GM13976 (cell line): ENCODE measurements around the gene BEND6.
A peak's percentile ranks its signal among the peaks of the same experiment; 100 is the strongest.

Source experiments
- DNase-seq: peaks from one replicate; pipeline ENCODE4 v3.0.0; 2012; ENCODE audit warnings: low spot score
- in situ Hi-C: fragments of 300-500 bp; cut with MboI; formaldehyde crosslinking; loops from one replicate; pipeline ENCODE4 v1.12.0; 2022; ENCODE audit warnings: low sequenced_read_pairs, mixed read lengths, inconsistent platforms; ENCODE audit not compliant: unreplicated experiment
- TF ChIP-seq, protein P1 (sequence below): IDR thresholded peaks from 2 replicates; pipeline ENCODE4 v1.5.1; 2012; ENCODE audit warnings: borderline replicate concordance, mild to moderate bottlenecking; ENCODE audit not compliant: insufficient read depth; ENCODE audit errors: extremely low read depth, missing control alignments, control extremely low read depth

The BEND6 gene

DNA sequence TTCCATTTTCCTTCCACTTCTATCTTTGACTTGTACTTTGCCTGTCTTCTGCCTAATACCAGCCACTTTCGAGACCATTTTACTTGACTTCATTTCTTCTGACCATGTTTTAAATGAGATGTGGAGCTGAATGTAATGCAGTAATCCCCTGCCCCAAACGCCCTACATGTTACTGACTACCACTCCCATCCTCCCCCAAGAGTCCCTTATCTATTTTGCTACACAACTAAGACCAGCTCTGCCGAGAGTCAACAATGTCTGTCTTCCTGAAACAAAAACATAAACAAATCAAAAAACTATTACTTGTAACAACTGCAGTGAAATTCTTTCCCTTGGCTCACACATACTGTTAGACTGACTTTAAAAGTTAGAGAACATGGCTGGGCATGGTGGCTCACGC lies 64.5 kb downstream of the BEND6 start:
- in situ Hi-C loops: loop anchor here (25.0 kb wide), 1 partner anchor 107 kb away; no protein-coding TSS in a partner anchor

DNA sequence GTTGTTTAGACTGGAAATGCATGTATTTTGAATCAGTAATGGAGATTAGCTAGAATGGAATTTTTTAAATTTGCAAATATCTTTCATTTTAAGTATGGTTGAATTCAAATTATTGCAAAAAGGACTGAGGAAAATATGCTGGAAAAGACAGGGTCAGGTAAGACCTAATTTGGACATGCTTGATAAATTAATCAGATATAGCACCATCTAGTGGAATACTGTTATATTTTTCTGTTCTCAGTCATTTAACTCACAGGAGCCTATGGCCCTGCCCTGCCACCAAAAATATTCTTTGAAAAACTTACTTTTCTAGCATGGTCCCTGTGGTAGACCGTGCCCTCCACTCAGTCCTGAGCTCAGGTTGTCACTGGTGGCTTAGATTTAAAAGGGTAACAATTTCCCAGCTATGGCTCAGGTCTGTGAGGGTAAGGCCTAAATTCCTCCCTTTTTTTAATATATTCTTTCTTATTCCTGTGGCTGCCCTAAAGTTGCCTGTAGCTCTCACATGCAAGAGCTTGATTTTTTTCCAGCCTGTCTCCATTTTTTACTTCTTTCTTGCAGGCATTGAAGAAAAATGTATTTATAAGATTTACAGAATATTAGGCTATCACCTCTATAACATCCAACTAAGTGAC lies 66.3 kb downstream of the BEND6 start:
- DNase-seq: peak; percentile 60
- TF ChIP-seq, protein P1, sequence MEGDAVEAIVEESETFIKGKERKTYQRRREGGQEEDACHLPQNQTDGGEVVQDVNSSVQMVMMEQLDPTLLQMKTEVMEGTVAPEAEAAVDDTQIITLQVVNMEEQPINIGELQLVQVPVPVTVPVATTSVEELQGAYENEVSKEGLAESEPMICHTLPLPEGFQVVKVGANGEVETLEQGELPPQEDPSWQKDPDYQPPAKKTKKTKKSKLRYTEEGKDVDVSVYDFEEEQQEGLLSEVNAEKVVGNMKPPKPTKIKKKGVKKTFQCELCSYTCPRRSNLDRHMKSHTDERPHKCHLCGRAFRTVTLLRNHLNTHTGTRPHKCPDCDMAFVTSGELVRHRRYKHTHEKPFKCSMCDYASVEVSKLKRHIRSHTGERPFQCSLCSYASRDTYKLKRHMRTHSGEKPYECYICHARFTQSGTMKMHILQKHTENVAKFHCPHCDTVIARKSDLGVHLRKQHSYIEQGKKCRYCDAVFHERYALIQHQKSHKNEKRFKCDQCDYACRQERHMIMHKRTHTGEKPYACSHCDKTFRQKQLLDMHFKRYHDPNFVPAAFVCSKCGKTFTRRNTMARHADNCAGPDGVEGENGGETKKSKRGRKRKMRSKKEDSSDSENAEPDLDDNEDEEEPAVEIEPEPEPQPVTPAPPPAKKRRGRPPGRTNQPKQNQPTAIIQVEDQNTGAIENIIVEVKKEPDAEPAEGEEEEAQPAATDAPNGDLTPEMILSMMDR: peak; percentile 43
- in situ Hi-C loops: loop anchor here (25.0 kb wide), 1 partner anchor 109 kb away; no protein-coding TSS in a partner anchor

More for the DNA sequence above, 64.5 kb downstream of the BEND6 start:
- DNase-seq: no peak
- TF ChIP-seq, protein P1: no peak

DNA sequence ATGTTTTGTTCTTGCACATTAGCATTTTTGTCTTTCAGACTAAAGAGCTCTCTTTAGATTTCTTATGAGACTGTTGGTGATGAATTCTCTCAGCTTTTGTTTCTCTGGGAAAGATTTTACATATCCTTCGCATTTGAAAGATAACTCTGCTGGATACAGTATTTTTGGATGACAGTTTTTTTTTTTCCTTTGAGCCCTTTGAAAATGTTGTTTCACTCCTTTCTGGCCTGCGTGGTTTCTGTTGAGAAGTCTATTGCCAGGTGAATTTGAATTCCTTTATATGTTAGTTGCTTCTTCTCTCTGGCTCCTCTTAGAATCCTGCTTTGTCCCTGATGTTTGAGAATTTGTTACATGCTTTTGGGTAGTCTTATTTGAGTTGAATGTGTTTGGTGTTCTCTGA lies 69.4 kb downstream of the BEND6 start:
- in situ Hi-C loops: loop anchor here (25.0 kb wide), 1 partner anchor 112 kb away; no protein-coding TSS in a partner anchor
- no peak for DNase-seq
- TF ChIP-seq, protein P1: no peak

DNA sequence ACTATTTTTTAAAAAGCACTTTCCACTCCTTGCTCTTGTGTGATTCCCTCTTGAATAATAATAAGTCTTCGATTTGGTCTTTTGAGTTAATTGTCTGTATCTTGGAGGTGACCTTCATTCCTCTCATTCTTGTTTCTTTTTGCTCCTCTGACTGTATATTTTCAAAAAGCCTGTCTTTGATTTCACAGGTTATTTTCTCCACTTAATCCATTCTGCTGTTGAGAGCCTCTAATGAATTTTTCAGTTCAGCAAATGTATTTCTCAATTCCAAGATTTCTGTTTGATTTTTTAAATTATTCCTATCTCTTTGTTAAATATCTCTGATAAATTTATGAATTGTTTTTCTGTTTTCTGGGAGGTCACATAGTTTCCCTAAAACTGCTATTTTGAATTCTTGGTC lies 69.9 kb downstream of the BEND6 start:
- DNase-seq: no peak
- in situ Hi-C loops: loop anchor here (25.0 kb wide), 2 partner anchors 112 to 288 kb away; partner anchors contain the start of gene PRIM2
- TF ChIP-seq, protein P1: no peak

DNA sequence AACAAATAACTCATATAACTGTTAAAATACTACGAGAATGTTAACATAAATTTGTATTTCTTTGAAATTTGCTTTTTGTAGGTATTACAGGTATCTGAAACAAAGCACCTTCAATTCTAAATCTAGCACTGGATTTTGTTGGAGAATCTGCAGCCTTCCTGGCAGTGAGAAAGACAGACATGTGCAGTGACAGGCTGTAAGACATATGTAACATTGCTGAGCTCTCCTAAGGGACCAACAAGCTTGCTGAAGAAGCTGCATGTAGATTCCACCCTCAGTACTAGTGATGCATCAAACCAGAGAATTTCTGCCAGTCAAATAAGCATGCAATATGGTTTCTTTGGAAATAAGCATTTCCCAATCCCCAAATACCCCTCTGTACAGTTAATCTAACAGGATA lies 71.1 kb downstream of the BEND6 start:
- no peak for DNase-seq
- TF ChIP-seq, protein P1: no peak
- in situ Hi-C loops: loop anchor here (25.0 kb wide), 1 partner anchor 286 kb away; the partner anchor contains the start of gene PRIM2

DNA sequence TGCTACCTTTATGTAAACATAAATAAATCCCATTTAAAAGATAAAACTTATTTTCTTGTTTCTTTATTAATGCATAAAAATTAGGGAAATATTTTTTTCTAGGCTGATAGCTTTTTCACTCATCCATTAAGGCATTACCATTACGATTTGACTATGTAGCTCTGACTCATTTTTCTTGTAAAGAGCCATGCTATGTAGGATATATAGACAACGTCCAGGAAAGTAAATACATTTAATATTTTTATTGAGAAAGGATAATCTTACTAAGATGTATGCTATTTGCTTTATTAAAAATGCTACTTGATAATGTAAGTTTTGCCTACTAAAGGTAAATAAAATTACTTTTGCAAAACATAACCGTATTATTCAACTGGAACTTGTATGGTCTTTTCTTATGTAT lies 72.4 kb downstream of the BEND6 start:
- in situ Hi-C loops: loop anchor here (25.0 kb wide), 1 partner anchor 285 kb away; the partner anchor contains the start of gene PRIM2

More for the DNA sequence above, 72.4 kb downstream of the BEND6 start:
- DNase-seq: no peak
- TF ChIP-seq, protein P1: no peak
